GM23338 (cell line): Measurements from ENCODE around the gene SNRPN. TPM values are rescaled to one million over a fixed set of nuclear protein-coding genes. Genes with fewer than 3 reads are reported as not detected.

Source experiments
- ATAC-seq: fragments of 200-7000 bp; cut with Tn5 transposase; 3 replicates; pipeline ENCODE4 v1.9.1; 2020
- DNase-seq: peaks from one replicate; pipeline ENCODE4 v3.0.0-alpha.2; 2015; ENCODE audit warnings: low spot score
- H2AFZ ChIP-seq: fragments of 200-600 bp; sonication (generic); 2 replicates; pipeline ENCODE4 v1.8.0; 2016; ENCODE audit warnings: antibody characterized with exemption, mild to moderate bottlenecking, moderate library complexity
- H3F3A ChIP-seq: fragments of 200-600 bp; sonication (generic); replicated peaks from 2 replicates; pipeline ENCODE4 v1.8.0; 2017; ENCODE audit warnings: antibody characterized with exemption, mixed run types, low read depth
- H3K27ac ChIP-seq: fragments of 200-600 bp; sonication (generic); 2 replicates; pipeline ENCODE4 v1.6.1; 2016; ENCODE audit warnings: low read depth
- H3K27me3 ChIP-seq: fragments of 200-600 bp; sonication (generic); 2 replicates; pipeline ENCODE4 v1.8.0; 2016; ENCODE audit warnings: mild to moderate bottlenecking, mixed run types, moderate library complexity; ENCODE audit not compliant: insufficient read depth
- H3K36me3 ChIP-seq: fragments of 200-600 bp; sonication (generic); 2 replicates; pipeline ENCODE4 v1.8.0; 2016; ENCODE audit warnings: mild to moderate bottlenecking; ENCODE audit not compliant: insufficient read depth
- H3K4me1 ChIP-seq: fragments of 200-600 bp; sonication (generic); 2 replicates; pipeline ENCODE4 v1.8.0; 2016; ENCODE audit warnings: mild to moderate bottlenecking, moderate library complexity; ENCODE audit not compliant: insufficient read depth
- H3K4me2 ChIP-seq: fragments of 200-600 bp; sonication (generic); 2 replicates; pipeline ENCODE4 v1.7.1; 2017; ENCODE audit warnings: mixed run types
- H3K4me3 ChIP-seq: fragments of 200-600 bp; sonication (generic); 2 replicates; pipeline ENCODE4 v1.6.1; 2016; ENCODE audit warnings: mixed run types
- H3K79me2 ChIP-seq: fragments of 200-600 bp; sonication (generic); replicated peaks from 2 replicates; pipeline ENCODE4 v1.8.0; 2017; ENCODE audit warnings: mild to moderate bottlenecking; ENCODE audit not compliant: insufficient read depth
- H3K9me2 ChIP-seq: fragments of 200-600 bp; sonication (generic); 2 replicates; pipeline ENCODE4 v1.8.0; 2017; ENCODE audit not compliant: insufficient read depth
- H4K20me1 ChIP-seq: fragments of 200-600 bp; sonication (generic); replicated peaks from 2 replicates; pipeline ENCODE4 v1.8.0; 2017; ENCODE audit warnings: mild to moderate bottlenecking; ENCODE audit not compliant: insufficient read depth
- H3K27ac Mint-ChIP-seq: 2 replicates; pipeline ENCODE4 v1.8.0; 2020; ENCODE audit warnings: inconsistent platforms, mild to moderate bottlenecking, moderate library complexity, mixed read lengths
- H3K27me3 Mint-ChIP-seq: 3 replicates; pipeline ENCODE4 v1.8.0; 2022; ENCODE audit warnings: low read depth, mild to moderate bottlenecking, moderate library complexity, mixed read lengths, inconsistent platforms; ENCODE audit not compliant: insufficient read depth, poor library complexity
- H3K36me3 Mint-ChIP-seq: 3 replicates; pipeline ENCODE4 v1.8.0; 2021; ENCODE audit warnings: low read depth, mild to moderate bottlenecking, inconsistent platforms, moderate library complexity, mixed read lengths
- H3K4me1 Mint-ChIP-seq: 3 replicates; pipeline ENCODE4 v1.8.0; 2020; ENCODE audit warnings: mild to moderate bottlenecking, inconsistent platforms, mixed read lengths
- H3K4me3 Mint-ChIP-seq: 3 replicates; pipeline ENCODE4 v1.8.0; 2021; ENCODE audit warnings: moderate library complexity, mild to moderate bottlenecking, inconsistent platforms, mixed read lengths
- H3K9me3 Mint-ChIP-seq: 3 replicates; pipeline ENCODE4 v1.8.0; 2020; ENCODE audit warnings: moderate library complexity, mild to moderate bottlenecking, inconsistent platforms, mixed read lengths
- CREB1 ChIP-seq: fragments of 250-450 bp; sonication (Bioruptor Pico); IDR thresholded peaks from 2 replicates; pipeline ENCODE4 v1.5.0; 2020; ENCODE audit warnings: low read depth, mild to moderate bottlenecking, moderate library complexity
- ETS1 ChIP-seq: IDR thresholded peaks from 2 replicates; pipeline ENCODE4 v1.6.1; 2016; ENCODE audit warnings: antibody characterized with exemption
- EZH2 ChIP-seq: fragments of 200-600 bp; sonication (generic); IDR thresholded peaks from one replicate; pipeline ENCODE4 v1.8.0; 2017; ENCODE audit warnings: antibody characterized with exemption, mild to moderate bottlenecking, low read depth; ENCODE audit not compliant: unreplicated experiment
- EZH2phosphoT487 ChIP-seq: fragments of 200-600 bp; sonication (generic); IDR thresholded peaks from one replicate; pipeline ENCODE4 v1.8.1; 2018; ENCODE audit warnings: antibody characterized with exemption; ENCODE audit not compliant: unreplicated experiment
- JUNB ChIP-seq: IDR thresholded peaks from one replicate; pipeline ENCODE4 v1.6.1; 2016; ENCODE audit warnings: antibody characterized with exemption; ENCODE audit not compliant: unreplicated experiment
- NANOG ChIP-seq: IDR thresholded peaks from 2 replicates; pipeline ENCODE4 v1.6.1; 2016; ENCODE audit warnings: antibody characterized with exemption, borderline replicate concordance
- REST ChIP-seq: IDR thresholded peaks from one replicate; pipeline ENCODE4 v1.6.1; 2018; ENCODE audit warnings: antibody characterized with exemption; ENCODE audit not compliant: unreplicated experiment
- STAT1 ChIP-seq: IDR thresholded peaks from one replicate; pipeline ENCODE4 v1.6.1; 2016; ENCODE audit warnings: antibody characterized with exemption; ENCODE audit not compliant: unreplicated experiment
- ZNF114 ChIP-seq: fragments of 250-450 bp; sonication (Bioruptor Pico); IDR thresholded peaks from 2 replicates; pipeline ENCODE4 v1.5.0; 2020; ENCODE audit warnings: mild to moderate bottlenecking, moderate library complexity
- ZNF331 ChIP-seq: fragments of 250-450 bp; sonication (Bioruptor Pico); IDR thresholded peaks from 2 replicates; pipeline ENCODE4 v1.5.0; 2020; ENCODE audit warnings: low read depth, mild to moderate bottlenecking, moderate library complexity
- polyA plus RNA-seq: library from polyadenylated mRNA; unstranded; fragments of >200 nt; fragmentation: Nextera tagmentation; extraction: Ambion mirVana; gene quantifications from 2 replicates; pipeline ENCODE4 v1.2.1, GENCODE V29; 2016
- total RNA-seq: library from RNA; depleted of rRNA; stranded (reverse); fragments of >200 nt; shearing (Covaris generic); gene quantifications from 2 replicates; pipeline ENCODE4 v1.2.3, GENCODE V29; 2014

Gene SNRPN
- total and polyA plus RNA-seq, 2 experiments from 2014 or later = 919 to 966 TPM

GRCh38 chr15:24977686-24978085 lies 22.9 kb downstream of the SNRPN start (continued):
- TF ChIP-seq ZNF331 (CRISPR knock-in tag) (no peak), ZNF114 (CRISPR knock-in tag) (no peak), JUNB (no peak), NANOG (no peak)

GRCh38 chr15:24985224-24985623 lies 30.4 kb downstream of the SNRPN start:
- Histone ChIP-seq H3K4me3 (no peak overlapping the region), H3K27me3 (no peaks in the 10 kb centered on the region), H3K4me1 (no peaks in the 10 kb centered on the region; the same call in 1 of the 2 replicates), H3F3A (0 out of 2 replicates have a peak, but pooled peaks cover 6% of the 10 kb centered on the region), H3K36me3 (peaks cover 27% of the 10 kb centered on the region; the same call in 1 of the 2 replicates), H4K20me1 (peaks cover 14% of the 10 kb centered on the region; the same call in 1 of the 2 replicates), H3K4me2 (no peak overlapping the region), H3K79me2 (peaks cover 100% of the 10 kb centered on the region), H3K27ac (no peak overlapping the region), H3K9me2 (no peaks in the 10 kb centered on the region), H2AFZ (no peak overlapping the region)
- Mint-ChIP-seq H3K27me3 (peaks cover 3% of the 10 kb centered on the region), H3K27ac (no peak overlapping the region; the same call in 1 of the 2 replicates), H3K4me1 (peaks cover 31% of the 10 kb centered on the region), H3K9me3 (peaks cover 34% of the 10 kb centered on the region), H3K36me3 (peaks cover 92% of the 10 kb centered on the region), H3K4me3 (no peak overlapping the region)
- TF ChIP-seq STAT1 = no peak
- no peak for TF ChIP-seq NANOG
- no peak for TF ChIP-seq EZH2phosphoT487
- TF ChIP-seq ZNF331 (CRISPR knock-in tag) = no peak
- TF ChIP-seq ETS1 = no peak
- no peak for TF ChIP-seq CREB1 (CRISPR knock-in tag)
- TF ChIP-seq REST = no peak
- TF ChIP-seq EZH2 = no peak
- ATAC-seq (no peak), DNase-seq (no peak)
